ENCODE measurements around the gene ZFYVE9. TPM values are rescaled to one million over a fixed set of nuclear protein-coding genes. Genes with fewer than 3 reads are reported as not detected.
"Not testable (repeated sequence)": the region's sequence is repeated elsewhere in the genome, so short reads cannot be mapped to it uniquely, and the experiment has no call there.

ZFYVE9 gene
- total RNA-seq, 4 donors from 2014 or later = 29.5 to 60.4 (median 33.2) TPM

GRCh38 chr1:52193985-52194384 is 52.1 kb downstream of the ZFYVE9 start:
- Histone ChIP-seq H3K27ac (no peak overlapping the region), H3K9me3 (no peaks in the 10 kb centered on the region), H3K4me3 (no peak overlapping the region), H3K27me3 (no peaks in the 10 kb centered on the region), H3K36me3 (no peaks in the 10 kb centered on the region), H3K4me1 (peaks cover 5% of the 10 kb centered on the region)
- TF ChIP-seq POLR2AphosphoS5 (IDR thresholded peaks at IDR 0.05) = no peak
- no peak for TF ChIP-seq EP300 (IDR thresholded peaks at IDR 0.05)
- no peak for TF ChIP-seq CTCF (IDR thresholded peaks at IDR 0.05)
- DNase-seq (ENCODE audit: low spot score in 2 of 2) = no peak
- WGBS = 95% methylated on average over 7 of the region's 7 CpGs

DNA sequence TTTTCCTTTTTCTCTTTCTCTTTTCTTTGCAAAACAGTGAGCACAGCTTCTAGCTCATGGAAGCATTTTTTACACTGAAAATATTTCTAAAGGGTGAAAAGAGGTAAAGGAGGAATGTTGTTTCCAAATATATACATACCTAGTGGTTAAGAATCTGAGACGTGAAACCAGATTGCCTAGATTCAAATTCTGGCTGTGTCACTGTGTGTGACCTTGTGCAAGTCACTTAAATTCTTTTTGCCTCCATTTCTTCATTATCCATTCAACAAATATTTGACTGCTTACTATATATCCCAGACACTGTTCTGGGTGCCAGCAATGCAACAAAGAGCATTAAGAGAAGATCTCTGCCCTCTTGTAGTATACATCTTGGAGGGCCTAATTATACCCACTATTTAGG is 53.3 kb downstream of the ZFYVE9 start:
- Histone ChIP-seq H3K36me3 (no peaks in the 10 kb centered on the region), H3K4me3 (no peak overlapping the region), H3K4me1 (peaks cover 5% of the 10 kb centered on the region), H3K27ac (no peak overlapping the region), H3K9me3 (peaks cover 2% of the 10 kb centered on the region), H3K27me3 (no peaks in the 10 kb centered on the region)
- TF ChIP-seq POLR2AphosphoS5 (IDR thresholded peaks at IDR 0.05) (no peak), CTCF (IDR thresholded peaks at IDR 0.05) (no peak), EP300 (IDR thresholded peaks at IDR 0.05) (no peak), POLR2A (IDR thresholded peaks at IDR 0.05) (no peak)
- WGBS = 86% methylated on average over 1 of the region's 1 CpG
- DNase-seq (ENCODE audit: low spot score in 2 of 2) = no peak

DNA sequence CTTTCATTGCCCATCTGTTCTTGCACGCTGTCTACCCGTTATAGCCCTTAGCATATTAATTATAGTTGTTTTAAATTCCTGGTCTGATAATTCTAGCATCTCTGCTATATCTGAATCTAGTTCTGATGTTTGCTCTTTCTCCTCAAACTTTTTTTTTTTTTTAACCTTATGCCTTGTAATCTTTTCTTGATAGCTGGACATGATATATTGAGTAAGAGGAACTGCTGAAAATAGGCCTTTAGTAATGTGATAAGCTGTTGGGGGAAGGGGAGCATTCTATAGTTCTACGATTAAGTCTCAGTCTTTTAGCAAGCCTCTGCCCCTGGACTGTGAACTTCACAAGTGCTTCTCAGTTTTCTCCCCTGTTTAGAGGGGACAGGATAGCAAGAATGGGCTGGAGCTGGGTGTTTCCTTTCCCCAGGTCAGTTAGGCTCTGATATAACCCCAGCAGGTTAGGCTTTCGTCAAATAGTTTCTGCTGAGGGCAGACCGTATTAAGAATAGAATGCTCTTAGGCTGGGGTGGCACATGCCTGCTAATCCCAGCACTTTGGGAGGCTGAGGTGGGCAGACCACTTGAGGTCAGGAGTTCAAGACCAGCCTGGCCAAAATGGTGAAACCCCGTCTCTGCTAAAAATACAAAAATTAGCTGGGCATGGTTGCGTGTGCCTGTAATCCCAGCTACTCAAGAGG is 62.2 kb downstream of the ZFYVE9 start:
- no peak for DNase-seq (ENCODE audit: low spot score in 2 of 2)
- WGBS = 83% methylated on average over 7 of the region's 7 CpGs
- peaks cover 4% of the 10 kb centered on the region for H3K9me3 ChIP-seq
- no peaks in the 10 kb centered on the region for H3K27me3 ChIP-seq
- no peak overlapping the region for H3K4me3 ChIP-seq
- H3K36me3 ChIP-seq = no peaks in the 10 kb centered on the region
- no peak overlapping the region for H3K27ac ChIP-seq
- TF ChIP-seq EP300 (IDR thresholded peaks at IDR 0.05) = no peak
- TF ChIP-seq POLR2AphosphoS5 (IDR thresholded peaks at IDR 0.05) = no peak
- no peak for TF ChIP-seq POLR2A (IDR thresholded peaks at IDR 0.05)
- no peak for TF ChIP-seq CTCF (IDR thresholded peaks at IDR 0.05)
- H3K4me1 ChIP-seq = no peaks in the 10 kb centered on the region

- no peak overlapping the region for H3K4me3 ChIP-seq
- peaks cover 4% of the 10 kb centered on the region for H3K9me3 ChIP-seq
- H3K27ac ChIP-seq = no peak overlapping the region
- TF ChIP-seq EP300 (IDR thresholded peaks at IDR 0.05) = no peak
- TF ChIP-seq CTCF (IDR thresholded peaks at IDR 0.05) = no peak
- TF ChIP-seq POLR2A (IDR thresholded peaks at IDR 0.05) = no peak
- no peak for TF ChIP-seq POLR2AphosphoS5 (IDR thresholded peaks at IDR 0.05)
- no peaks in the 10 kb centered on the region for H3K36me3 ChIP-seq
- no peaks in the 10 kb centered on the region for H3K27me3 ChIP-seq
- no peak for DNase-seq (ENCODE audit: low spot score in 2 of 2)
- no peaks in the 10 kb centered on the region for H3K4me1 ChIP-seq
- WGBS = 54% methylated on average over 5 of the region's 5 CpGs
Measured at GRCh38 chr1:52204696-52205095, 62.8 kb downstream of the ZFYVE9 start.

DNA sequence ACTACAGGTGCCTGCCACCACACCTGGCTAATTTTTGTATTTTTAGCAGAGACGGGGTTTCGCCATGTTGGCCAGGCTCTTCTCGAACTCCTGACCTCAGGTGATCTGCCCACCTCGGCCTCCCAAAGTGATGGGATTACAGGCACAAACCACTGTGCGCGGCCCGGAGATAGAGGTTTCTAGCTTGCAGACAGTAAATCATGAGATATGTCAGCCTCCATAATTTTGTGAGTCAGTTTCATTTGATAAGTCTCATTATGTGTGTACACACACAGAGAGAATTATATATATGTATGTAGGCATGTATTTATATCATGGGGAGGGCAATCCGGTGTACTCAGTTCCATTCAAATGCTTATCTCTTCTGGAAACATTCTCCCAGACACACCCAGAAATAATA is 64.8 kb downstream of the ZFYVE9 start:
- not testable (repeated sequence) for H3K4me3 ChIP-seq; DNase-seq (ENCODE audit: low spot score in 2 of 2); H3K9me3 ChIP-seq; H3K27me3 ChIP-seq; H3K27ac ChIP-seq; H3K36me3 ChIP-seq; H3K4me1 ChIP-seq
- WGBS = 95% methylated on average over 8 of the region's 8 CpGs

DNA sequence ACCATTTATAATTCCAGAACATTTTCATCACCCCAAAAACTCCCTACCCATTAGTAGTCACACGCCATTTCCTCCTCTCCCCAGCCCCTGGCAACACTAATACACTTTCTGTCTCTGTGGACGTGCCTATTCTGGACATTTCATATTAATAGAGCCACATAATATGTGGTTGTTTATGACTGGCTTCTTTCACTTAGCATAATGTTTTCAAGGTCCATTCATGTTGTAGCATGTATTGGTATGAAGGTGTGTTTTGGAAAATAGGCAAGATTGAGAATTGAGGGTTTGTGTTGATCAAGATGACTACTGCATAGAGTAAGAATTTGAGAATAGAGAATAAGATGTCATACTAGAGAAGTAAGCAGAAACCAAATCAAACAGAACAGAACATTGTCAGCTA is 67.5 kb downstream of the ZFYVE9 start:
- Histone ChIP-seq H3K4me1 (no peaks in the 10 kb centered on the region), H3K36me3 (no peaks in the 10 kb centered on the region)
- 49% methylated on average over 2 of the region's 2 CpGs for WGBS

More for the DNA sequence above, 67.5 kb downstream of the ZFYVE9 start:
- no peaks in the 10 kb centered on the region for H3K27me3 ChIP-seq
- no peak overlapping the region for H3K4me3 ChIP-seq
- no peak overlapping the region for H3K27ac ChIP-seq
- no peaks in the 10 kb centered on the region for H3K9me3 ChIP-seq
- DNase-seq (ENCODE audit: low spot score in 2 of 2) = no peak
- no peak for TF ChIP-seq CTCF (IDR thresholded peaks at IDR 0.05)
- TF ChIP-seq POLR2AphosphoS5 (IDR thresholded peaks at IDR 0.05) = no peak
- no peak for TF ChIP-seq POLR2A (IDR thresholded peaks at IDR 0.05)
- TF ChIP-seq EP300 (IDR thresholded peaks at IDR 0.05) = no peak

All from suprapubic skin (tissue), 4 donors.